Body of pancreas (tissue), 4 donors: ENCODE data around the gene MKS1.

ENCODE experiments used
- CTCF ChIP-seq, 7 experiments: fragments of 450-650 bp in 4 of 7; fragments of 200-600 bp in 3 of 7; sonication (generic) in 3 of 7; IDR thresholded peaks; one replicate each; pipeline ENCODE4 v1.5.1; 2016 to 2019; ENCODE audit warnings: antibody characterized with exemption in 7 of 7
- POLR2A ChIP-seq, 3 donors: fragments of 450-650 bp; IDR thresholded peaks; one replicate each; pipeline ENCODE4 v1.6.1; 2016; ENCODE audit warnings: antibody characterized with exemption in 3 of 3, mild to moderate bottlenecking in 2 of 3

GRCh38 chr17:58250344-58251011, 31.4 kb upstream of the MKS1 start:
- TF ChIP-seq CTCF (IDR thresholded peaks at IDR 0.05) (no peak), POLR2A (IDR thresholded peaks at IDR 0.05) (no peak)
